NCI-H510A (cell line): ENCODE results near the gene ZCWPW1.
A peak's percentile ranks its signal among the peaks of the same experiment; 100 is the strongest.
"Not testable (repeated sequence)": the region's sequence is repeated elsewhere in the genome, so short reads cannot be mapped to it uniquely, and the experiment has no call there.

Source experiments
- DNase-seq: peaks from one replicate; lab custom pipeline; 2025; lab: John Stamatoyannopoulos, UW

Gene ZCWPW1

GRCh38 chr7:100400656-100401055 lies 27.8 kb downstream of the ZCWPW1 start:
- no peak for DNase-seq

DNA sequence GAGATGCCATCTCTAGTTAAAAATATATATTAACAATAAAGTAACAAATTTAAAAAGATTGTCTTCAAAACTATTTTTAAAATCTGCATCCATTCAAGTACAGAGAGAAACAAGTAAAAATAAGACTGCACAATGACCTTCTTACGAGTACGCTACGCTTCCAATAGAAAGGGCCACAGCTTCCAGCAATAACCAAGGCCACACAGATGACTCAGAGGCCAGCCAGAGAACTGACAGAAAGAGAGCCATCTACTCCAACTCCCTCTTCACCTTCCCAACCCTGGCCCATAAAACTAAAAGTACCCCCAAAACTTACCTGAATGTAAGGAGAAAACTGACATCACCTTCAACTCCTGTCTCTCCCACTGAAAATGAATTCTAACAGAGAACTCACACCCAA lies 28.5 kb downstream of the ZCWPW1 start:
- DNase-seq, result no peak

- no peak for DNase-seq
These were observed 30.3 kb downstream of the ZCWPW1 start for GRCh38 chr7:100398239-100398638.

- DNase-seq, result no peak
These were observed 31.0 kb downstream of the ZCWPW1 start for GRCh38 chr7:100397315-100398081.

DNA sequence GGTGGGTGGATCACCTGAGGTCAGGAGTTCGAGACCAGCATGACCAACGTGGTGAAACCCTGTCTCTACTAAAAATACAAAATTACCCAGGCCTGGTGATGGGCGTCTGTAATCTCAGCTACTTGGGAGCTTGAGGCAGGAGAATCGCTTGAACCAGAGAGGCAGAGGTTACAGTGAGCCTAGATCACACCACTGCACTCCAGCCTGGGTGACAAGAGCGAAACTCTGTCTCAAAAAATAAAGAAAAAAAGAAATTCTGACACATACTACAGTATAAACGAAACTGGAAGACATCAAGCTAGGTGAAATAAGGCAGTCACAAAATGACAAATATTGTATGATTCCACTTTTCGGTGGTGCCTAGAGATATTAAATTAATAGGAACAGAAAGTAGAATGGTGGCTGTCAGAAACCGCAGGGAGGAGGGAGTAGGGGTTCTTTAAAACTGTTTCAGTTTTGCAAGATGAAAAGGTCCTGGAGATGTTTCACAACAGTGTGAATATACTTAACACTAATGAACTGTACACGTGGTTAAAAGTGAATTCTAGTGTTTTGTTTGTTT lies 32.0 kb downstream of the ZCWPW1 start:
- DNase-seq, result no peak

DNA sequence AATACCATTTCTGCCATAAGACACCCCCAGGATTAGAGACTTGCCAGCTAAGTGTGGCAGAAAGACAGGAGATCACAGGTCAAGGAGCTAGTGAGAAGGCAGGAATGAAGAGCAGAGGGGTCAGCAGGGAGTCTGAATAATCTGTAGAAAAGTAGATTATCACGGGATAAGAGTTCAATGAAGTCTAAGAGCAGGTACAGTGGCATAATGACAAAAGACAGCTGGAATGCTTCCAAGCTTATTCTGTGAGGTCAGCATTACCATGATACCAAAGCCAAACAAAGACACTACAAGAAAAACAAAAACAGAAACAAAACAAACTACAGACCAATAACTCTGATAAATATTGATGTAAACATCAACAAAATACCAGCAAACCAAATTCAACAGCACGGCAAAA lies 34.4 kb downstream of the ZCWPW1 start:
- DNase-seq, result no peak

DNA sequence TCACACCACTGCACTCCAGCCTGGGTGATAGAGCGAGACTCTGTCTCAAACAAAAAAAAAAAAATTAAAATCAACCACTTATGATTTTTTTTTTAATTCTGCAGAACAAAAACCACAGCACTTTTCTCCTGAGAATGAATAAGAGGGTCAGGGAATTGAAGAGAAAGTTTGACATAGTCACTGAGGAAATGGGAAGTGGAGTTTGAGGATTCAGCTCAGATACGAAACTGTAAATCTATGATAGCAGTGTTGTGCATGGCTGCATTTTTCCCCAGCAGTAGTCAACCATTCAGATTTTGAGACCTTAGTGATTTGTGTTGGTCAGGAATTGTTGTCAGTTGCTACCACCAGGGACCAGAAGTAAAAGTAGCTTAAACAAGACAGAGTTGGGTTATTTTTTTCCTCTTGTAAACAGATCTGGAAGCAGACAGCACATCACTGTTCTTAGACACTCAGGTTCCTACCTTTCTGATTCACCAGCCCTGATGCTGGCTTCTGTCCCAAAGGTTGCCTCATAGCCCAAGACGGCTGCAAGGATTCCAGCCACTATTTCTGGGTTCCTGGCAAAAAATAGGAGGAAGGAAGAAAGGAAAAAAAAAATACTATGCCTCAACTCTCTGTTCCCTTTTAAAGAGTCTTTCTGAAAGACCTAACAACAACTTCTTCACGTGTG lies 35.1 kb downstream of the ZCWPW1 start:
- DNase-seq, result no peak

DNA sequence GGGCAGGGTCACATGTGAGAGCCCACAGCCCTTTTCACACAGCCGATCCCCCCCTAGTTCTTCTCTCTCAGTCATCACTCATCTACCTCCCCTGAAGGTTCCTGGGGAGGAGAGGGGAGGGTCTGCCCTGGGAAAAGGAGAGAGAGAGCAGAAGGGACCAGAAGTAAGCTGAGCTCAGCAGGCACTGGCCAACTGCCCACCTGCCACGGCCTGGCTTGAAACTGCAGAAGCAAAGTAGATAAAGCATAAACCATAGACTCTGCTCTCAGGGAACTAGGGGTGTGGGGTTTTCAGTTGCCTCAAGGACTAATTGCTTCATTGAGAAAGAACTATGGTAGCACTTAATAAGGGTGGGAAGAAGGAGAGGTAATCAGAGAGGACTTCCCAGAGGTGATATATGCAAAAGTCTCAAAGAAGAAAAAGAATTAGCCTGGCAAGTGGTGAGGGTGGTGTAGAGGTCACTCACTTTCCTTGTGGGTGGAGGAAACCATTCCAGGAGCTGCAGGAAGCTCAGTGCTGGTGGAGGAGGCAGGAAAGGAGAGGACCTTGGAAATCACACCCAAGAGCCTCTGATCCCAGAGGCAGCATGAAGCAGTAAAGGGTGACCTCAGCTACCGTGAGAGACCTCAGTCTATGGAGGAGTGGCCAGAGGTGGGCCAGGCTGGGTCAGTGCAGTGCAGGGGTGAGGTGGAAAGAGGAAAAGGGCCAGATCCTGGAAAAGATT lies 38.1 kb downstream of the ZCWPW1 start:
- no peak for DNase-seq

- DNase-seq, result no peak
These were observed 38.9 kb downstream of the ZCWPW1 start for GRCh38 chr7:100389437-100390088.

DNA sequence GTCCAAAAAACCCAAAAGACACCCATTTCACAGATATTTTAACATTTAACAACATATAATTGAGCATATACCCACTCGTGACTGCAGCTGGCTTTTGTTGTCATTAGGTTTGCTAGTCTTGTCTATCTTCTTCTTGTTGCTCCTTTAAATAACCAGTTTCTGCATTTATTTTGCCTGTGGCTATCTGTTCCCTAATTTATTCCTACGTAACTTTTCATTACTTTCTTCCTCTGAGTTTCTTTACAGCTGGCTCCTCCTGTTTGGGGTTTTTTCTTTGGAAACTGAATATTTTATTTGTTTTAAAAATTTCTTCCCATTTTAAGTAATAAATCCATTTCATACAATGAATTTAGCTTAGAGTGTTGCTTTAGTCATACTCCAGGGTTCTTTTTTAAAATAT lies 40.8 kb downstream of the ZCWPW1 start:
- DNase-seq, result no peak

DNA sequence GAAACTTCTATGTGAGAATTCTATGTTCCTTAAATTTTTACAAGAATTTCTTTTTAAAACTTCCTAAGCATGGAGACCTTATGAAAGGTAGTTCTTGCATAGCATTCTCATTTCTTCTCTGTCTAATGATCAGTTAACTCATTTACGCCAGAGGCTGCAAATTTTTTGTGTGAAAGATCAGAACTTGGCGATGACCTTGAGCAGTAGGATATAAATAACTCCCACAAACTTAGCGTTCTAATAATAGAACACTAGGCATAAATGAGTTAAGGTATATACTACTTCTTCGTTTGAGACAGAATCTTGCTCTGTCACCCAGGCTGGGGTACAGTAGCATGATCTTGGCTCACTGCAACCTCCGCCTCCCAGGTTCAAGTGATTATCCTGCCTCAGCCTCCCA lies 41.6 kb downstream of the ZCWPW1 start:
- no peak for DNase-seq

DNA sequence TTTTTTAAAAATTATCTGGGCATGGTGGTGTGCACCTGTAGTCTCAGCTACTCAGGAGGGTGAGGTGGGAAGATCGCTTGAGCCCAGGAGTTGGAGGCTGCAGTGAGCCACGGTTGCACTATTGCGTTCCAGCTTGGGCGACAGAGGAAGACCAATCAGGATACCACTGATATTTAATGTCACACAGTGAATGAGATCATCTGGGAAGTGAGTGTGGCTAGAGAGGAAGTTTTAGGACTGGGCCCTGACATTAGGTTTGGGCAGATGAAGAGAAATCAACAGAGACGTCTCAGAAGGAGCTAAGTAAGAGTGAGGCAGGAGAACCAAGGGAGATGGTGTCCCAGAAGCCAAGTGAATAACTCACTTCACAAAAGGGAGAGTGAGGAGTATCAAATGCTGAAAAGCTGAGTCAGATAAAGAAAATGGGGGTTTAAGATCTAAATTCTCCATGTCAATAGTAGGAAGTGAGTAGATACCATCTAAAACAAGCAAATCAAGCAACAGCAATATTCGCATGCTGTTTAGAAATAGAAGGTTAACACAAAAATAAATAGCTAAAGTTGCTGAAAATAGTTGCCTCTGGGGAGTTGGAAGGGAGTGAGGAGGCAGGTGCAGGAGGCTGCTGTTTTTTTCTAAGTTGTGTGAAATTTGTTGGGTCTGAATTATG lies 43.7 kb downstream of the ZCWPW1 start:
- no peak for DNase-seq

DNA sequence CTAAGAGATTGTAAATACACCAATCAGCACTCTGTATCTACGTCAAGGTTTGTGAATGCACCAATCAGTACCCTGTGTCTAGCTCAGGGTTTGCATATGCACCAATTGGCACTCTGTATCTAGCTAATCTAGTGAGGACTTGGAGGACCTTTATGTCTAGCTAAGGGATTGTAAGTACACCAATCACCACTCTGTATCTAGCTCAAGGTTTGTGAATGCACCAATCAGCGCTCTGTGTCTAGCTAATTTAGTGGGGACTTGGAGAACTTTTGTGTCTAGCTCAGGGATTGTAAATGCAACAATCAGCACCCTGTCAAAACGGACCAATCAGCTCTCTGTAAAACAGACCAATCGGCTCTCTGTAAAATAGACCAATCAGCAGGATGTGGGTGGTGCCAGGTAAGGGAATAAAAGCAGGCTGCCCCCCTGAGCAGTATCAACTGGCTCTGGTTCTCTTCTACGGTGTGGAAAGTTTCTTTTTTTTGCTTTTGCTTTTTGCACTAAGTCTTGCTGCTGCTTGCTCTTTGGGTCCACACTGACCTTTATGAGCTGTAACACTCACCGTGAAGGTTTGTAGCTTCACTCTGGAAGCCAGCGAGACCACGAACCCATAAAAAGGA lies 46.2 kb downstream of the ZCWPW1 start:
- peak; percentile 54 for DNase-seq

DNA sequence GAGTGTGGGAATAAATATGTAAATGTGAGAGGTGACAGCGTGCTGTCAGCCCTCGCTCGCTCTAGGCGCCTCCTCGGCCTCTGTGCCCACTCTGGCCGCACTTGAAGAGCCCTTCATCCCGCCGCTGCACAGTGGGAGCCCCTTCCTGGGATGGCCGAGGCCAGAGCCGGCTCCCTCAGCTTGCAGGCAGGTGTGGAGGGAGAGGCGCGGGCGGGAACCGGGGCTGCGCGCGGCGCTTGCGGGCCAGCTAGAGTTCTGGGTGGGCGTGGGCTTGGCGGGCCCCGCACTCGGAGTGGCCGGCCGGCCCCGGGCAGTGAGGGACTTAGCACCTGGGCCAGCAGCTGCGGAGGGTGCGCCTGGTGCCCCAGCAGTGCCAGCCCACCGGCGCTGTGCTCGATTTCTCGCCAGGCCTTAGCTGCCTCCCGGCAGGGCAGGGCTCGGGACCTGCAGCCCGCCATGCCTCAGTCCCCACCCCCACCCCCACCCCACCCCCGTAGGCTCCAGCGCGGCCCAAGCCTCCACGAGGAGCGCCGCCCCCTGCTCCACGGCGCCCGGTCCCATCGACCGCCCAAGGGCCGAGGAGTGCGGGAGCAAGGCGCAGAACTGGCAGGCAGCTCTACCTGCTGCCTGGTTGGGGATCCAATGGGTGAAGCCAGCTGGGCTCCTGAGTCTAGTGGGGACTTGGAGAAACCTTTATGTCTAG lies 46.8 kb downstream of the ZCWPW1 start:
- peak; percentile 54 for DNase-seq

- no peak for DNase-seq
These were observed 48.3 kb downstream of the ZCWPW1 start for GRCh38 chr7:100380196-100380595.

DNA sequence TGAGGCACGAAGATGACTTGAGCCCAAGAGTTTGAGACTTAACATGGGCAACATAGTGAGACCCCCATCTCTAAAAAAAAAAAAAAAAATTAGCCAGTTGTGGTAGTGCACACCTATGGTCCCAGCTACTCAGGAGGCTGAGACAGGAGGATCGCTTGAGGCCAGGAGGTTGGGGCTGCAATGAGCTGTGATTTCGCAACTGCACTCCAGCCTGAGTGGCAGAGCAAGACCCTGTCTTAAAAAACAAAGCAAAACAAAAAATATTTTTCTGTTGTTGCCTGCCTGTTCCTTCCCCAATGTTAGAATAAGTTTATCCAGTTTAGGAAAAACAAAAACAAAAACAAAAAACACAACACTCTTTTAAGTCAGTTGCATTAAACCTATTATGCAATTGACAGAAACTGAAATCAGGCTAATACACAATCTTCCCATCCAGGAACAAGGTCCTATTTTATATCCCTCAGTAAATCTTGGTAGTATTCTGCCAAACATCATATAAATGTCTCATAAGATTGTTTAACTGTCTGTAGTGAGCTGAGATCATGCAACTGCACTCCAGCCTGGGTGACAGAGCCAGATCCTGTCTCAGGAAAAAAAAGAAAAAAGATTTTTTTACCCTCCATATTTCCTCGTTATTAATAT lies 50.3 kb downstream of the ZCWPW1 start:
- DNase-seq, result no peak

- no peak for DNase-seq
These were observed 52.4 kb downstream of the ZCWPW1 start for GRCh38 chr7:100376066-100376465.

DNA sequence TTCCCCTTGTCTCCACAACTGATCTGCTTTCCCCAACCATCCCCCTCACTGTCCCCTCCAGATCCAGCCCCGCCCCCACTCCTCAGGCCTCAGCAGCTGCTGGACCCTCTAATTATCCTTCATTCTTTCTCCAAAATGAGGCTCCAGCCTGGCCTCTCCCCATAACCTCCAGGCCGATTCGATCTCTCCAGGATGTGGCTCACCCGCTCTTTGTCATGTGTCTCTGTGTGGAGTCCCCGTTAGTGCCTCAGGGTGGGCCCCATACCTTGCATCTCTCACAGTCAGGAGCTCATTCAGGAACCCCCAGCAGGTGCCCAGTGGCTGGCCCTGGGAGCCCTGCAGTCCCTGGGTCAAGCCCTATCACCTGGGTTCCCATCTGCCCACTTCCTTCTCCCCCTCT lies 53.9 kb downstream of the ZCWPW1 start:
- no peak for DNase-seq

- DNase-seq, result not testable (repeated sequence)
These were observed 54.5 kb downstream of the ZCWPW1 start for GRCh38 chr7:100373870-100374598.
